ENCODE data around the gene LMBR1.
"Not testable (repeated sequence)": the region's sequence is repeated elsewhere in the genome, so short reads cannot be mapped to it uniquely, and the experiment has no call there.

DNA sequence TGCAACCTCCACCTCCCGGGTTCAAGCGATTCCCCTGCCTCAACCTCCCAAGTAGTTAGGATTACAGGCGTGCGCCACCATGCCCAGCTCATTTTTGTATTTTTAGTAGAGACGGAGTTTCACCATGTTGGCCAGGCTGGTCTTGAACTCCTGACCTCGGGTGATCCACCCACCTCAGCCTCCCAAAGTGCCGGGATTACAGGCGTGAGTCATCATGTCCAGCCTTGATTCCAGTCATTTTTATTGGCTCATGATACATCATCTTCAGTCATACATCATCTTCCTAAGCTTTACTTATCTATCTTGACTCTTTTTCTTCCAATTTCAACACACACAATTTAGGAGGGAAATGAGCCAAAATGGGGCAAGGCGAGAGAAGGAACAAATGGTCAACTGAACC lies 7.1 kb upstream of the LMBR1 start:
- TF ChIP-seq CTCF, POLR2AphosphoS5, EP300, POLR2A (IDR thresholded peaks at IDR 0.05): not testable (repeated sequence)

All from gastroesophageal sphincter (tissue), 3 donors.